ENCODE measurements around the gene NAP1L1.

Gene NAP1L1, protein sequence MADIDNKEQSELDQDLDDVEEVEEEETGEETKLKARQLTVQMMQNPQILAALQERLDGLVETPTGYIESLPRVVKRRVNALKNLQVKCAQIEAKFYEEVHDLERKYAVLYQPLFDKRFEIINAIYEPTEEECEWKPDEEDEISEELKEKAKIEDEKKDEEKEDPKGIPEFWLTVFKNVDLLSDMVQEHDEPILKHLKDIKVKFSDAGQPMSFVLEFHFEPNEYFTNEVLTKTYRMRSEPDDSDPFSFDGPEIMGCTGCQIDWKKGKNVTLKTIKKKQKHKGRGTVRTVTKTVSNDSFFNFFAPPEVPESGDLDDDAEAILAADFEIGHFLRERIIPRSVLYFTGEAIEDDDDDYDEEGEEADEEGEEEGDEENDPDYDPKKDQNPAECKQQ

DNA sequence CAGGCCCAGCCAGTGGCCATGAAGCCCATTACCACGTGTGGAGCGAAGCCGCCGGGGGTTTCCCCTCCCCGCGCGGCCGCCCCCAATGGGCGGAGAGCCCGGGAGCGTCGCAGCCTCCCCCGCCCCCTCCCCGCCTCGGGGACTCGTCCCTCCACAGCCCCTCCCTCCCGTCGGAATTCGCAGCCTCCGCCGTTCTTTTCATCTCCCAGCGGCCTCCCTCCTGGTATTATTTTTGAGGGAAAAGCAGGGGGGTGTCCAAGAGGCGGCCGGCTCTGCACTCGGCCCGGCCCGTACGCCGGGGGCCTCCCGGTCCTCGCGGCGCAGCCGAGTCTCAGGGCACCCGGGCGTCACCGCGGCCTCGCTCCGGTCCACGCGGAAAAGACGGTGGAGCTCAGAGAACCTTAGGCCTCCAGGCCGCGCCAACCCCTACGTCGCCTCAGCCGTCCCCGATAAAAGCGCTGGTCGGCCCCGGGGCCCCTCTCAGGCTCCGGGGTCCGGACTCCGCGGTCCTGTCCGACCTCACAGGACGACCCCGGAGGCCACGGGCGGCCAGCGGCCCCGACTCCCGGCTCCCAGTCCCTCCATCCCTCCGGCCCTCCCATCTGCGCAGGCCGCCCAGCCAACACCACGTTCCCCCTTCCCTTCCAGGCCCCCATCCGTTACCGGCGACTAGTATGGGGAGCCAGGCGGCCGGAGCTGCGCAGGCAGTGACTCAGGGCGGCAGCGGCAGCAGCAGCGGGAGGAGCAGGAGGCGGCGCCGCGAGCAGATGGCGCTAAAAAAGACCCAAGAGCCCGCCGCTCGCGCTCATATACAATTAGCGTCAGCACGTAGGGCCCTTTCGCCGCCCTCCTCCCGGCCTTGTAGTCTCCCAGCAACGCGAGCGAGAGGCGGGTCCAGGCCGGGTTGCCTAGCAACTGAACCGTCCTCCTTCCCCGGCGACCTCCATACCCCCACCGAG lies at the start of gene NAP1L1:
Gene NAP1L1, minus strand, starts transcription at position 782 of the 959 bp plus-strand sequence. CDS start 10,466 bp downstream, outside the sequence.
- peak; percentile 93 for DNase-seq (ENCODE audit: low read depth)
- H3K4me3 ChIP-seq (ENCODE audit: low read depth, low read length), result peak within 1 kb of the TSS; percentile 82
- TF ChIP-seq, protein P1, sequence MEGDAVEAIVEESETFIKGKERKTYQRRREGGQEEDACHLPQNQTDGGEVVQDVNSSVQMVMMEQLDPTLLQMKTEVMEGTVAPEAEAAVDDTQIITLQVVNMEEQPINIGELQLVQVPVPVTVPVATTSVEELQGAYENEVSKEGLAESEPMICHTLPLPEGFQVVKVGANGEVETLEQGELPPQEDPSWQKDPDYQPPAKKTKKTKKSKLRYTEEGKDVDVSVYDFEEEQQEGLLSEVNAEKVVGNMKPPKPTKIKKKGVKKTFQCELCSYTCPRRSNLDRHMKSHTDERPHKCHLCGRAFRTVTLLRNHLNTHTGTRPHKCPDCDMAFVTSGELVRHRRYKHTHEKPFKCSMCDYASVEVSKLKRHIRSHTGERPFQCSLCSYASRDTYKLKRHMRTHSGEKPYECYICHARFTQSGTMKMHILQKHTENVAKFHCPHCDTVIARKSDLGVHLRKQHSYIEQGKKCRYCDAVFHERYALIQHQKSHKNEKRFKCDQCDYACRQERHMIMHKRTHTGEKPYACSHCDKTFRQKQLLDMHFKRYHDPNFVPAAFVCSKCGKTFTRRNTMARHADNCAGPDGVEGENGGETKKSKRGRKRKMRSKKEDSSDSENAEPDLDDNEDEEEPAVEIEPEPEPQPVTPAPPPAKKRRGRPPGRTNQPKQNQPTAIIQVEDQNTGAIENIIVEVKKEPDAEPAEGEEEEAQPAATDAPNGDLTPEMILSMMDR (IDR thresholded peaks at IDR 0.05; ENCODE audit: control insufficient read depth, extremely low read depth, insufficient read depth), result peak; percentile 12; the same call in 1 of the 2 replicates

DNA sequence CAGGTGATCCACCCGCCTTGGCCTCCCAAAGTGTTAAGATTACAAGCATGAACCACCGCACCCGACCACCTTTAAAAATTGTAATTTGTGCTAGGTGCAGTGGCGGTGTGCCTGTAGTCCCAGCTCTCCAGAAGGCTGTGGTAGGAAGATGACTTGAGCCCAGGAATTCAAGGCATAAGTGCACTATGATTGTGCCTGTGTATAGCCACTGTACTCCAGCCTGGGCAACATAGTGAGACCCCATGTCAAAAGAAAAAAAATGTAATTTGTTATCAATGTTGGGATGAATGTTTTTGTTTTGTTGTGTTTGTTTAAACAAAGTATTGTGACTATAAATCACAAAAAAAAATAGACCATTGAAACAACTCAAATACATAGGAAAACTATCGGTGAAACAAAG lies 43.1 kb upstream of the NAP1L1 start:
- TF ChIP-seq, protein P1 (IDR thresholded peaks at IDR 0.05; ENCODE audit: control insufficient read depth, extremely low read depth, insufficient read depth), result no peak
- H3K4me3 ChIP-seq (ENCODE audit: low read depth, low read length), result no peak overlapping the region
- no peak for DNase-seq (ENCODE audit: low read depth)

GRCh38 chr12:76124456-76124855 lies 40.0 kb upstream of the NAP1L1 start:
- DNase-seq (ENCODE audit: low read depth), result no peak
- no peak overlapping the region for H3K4me3 ChIP-seq (ENCODE audit: low read depth, low read length)
- TF ChIP-seq, protein P1 (IDR thresholded peaks at IDR 0.05; ENCODE audit: control insufficient read depth, extremely low read depth, insufficient read depth), result no peak

GRCh38 chr12:76123259-76124212 lies 39.1 kb upstream of the NAP1L1 start:
- no peak for DNase-seq (ENCODE audit: low read depth)
- TF ChIP-seq, protein P1 (IDR thresholded peaks at IDR 0.05; ENCODE audit: control insufficient read depth, extremely low read depth, insufficient read depth), result no peak
- H3K4me3 ChIP-seq (ENCODE audit: low read depth, low read length), result no peak overlapping the region

DNA sequence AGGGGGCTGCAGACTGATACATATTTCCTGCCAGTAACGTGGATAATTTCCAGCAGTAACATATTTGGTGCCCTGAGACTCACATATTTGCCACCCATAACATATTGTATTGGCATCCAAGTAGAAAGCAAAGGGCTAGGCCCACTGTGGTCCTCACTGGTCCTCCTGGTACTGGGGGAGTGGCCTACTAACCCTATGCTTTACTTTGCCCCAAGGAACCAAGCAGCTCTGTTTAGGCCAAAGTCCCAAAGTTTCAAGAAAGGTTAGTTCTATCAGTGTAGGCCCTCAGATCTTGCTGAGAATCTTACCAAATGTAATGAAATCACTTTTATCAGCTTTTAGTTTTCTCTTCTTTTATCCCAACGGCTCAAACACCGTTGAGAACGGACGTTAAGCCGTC lies 35.4 kb upstream of the NAP1L1 start:
- no peak for DNase-seq (ENCODE audit: low read depth)
- TF ChIP-seq, protein P1 (IDR thresholded peaks at IDR 0.05; ENCODE audit: control insufficient read depth, extremely low read depth, insufficient read depth), result no peak
- H3K4me3 ChIP-seq (ENCODE audit: low read depth, low read length), result no peak overlapping the region

DNA sequence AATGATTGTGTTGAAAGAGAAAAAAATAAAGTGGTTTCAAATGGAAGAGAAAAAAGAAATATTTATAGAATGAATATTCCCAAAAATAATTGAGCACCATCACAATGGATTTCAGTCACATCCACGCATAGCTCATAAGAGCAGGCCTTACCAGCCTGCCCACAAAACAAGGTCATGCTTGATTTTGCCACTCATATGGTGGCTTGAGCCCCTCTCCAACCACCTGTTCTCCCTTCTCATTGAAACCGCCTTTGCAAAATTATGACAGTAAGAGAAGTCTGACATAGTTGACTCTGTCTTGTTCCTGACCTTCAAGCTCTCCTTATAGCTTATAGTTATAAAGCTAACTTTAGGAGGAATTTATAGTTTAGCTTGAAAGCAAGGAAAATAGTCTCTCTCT lies 33.3 kb upstream of the NAP1L1 start:
- TF ChIP-seq, protein P1 (IDR thresholded peaks at IDR 0.05; ENCODE audit: control insufficient read depth, extremely low read depth, insufficient read depth), result no peak
- no peak for DNase-seq (ENCODE audit: low read depth)
- no peak overlapping the region for H3K4me3 ChIP-seq (ENCODE audit: low read depth, low read length)

All from LNCaP clone FGC (cell line).